Measurements from ENCODE around the gene ZNF665. TPM values are rescaled to one million over a fixed set of nuclear protein-coding genes. Genes with fewer than 3 reads are reported as not detected.
"Not testable (repeated sequence)": the region's sequence is repeated elsewhere in the genome, so short reads cannot be mapped to it uniquely, and the experiment has no call there.

ZNF665 gene
- total RNA-seq, 1 donor from 2014 or later: 4.4 TPM

- no peak for FAIRE-seq
- Histone ChIP-seq H4K20me1 (ENCODE audit: insufficient read depth, low read length) (no peaks in the 10 kb centered on the region), H3K27me3 (ENCODE audit: insufficient read depth, low read length) (no peaks in the 10 kb centered on the region), H3K9ac (ENCODE audit: low read length) (peak overlapping the region; percentile 46), H3K4me2 (ENCODE audit: low read length) (peak overlapping the region; percentile 83), H3K4me1 (ENCODE audit: insufficient read depth, low read length) (no peaks in the 10 kb centered on the region), H3K4me3 (ENCODE audit: insufficient read depth, low read depth, low read length) (peak overlapping the region; percentile 58), H3K27ac (ENCODE audit: low read depth, low read length) (no peak overlapping the region), H3K9me3 (ENCODE audit: insufficient read depth, low read depth, low read length) (no peaks in the 10 kb centered on the region), H2AFZ (ENCODE audit: low read depth, low read length) (peak overlapping the region; percentile 79), H3K36me3 (ENCODE audit: insufficient read depth, low read length) (no peaks in the 10 kb centered on the region), H3K79me2 (ENCODE audit: insufficient read depth, low read length) (no peaks in the 10 kb centered on the region)
- H3K27me3 Mint-ChIP-seq (ENCODE audit: low read depth, unreplicated experiment): no peaks in the 10 kb centered on the region
- H3K4me3 Mint-ChIP-seq (ENCODE audit: unreplicated experiment): peak overlapping the region; percentile 90
- H3K4me1 Mint-ChIP-seq (ENCODE audit: low read depth, unreplicated experiment): peaks cover 9% of the 10 kb centered on the region
- no peak for TF ChIP-seq EZH2 (IDR thresholded peaks at IDR 0.05; ENCODE audit: insufficient read depth, low read length)
- TF ChIP-seq, protein P1, sequence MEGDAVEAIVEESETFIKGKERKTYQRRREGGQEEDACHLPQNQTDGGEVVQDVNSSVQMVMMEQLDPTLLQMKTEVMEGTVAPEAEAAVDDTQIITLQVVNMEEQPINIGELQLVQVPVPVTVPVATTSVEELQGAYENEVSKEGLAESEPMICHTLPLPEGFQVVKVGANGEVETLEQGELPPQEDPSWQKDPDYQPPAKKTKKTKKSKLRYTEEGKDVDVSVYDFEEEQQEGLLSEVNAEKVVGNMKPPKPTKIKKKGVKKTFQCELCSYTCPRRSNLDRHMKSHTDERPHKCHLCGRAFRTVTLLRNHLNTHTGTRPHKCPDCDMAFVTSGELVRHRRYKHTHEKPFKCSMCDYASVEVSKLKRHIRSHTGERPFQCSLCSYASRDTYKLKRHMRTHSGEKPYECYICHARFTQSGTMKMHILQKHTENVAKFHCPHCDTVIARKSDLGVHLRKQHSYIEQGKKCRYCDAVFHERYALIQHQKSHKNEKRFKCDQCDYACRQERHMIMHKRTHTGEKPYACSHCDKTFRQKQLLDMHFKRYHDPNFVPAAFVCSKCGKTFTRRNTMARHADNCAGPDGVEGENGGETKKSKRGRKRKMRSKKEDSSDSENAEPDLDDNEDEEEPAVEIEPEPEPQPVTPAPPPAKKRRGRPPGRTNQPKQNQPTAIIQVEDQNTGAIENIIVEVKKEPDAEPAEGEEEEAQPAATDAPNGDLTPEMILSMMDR (IDR thresholded peaks at IDR 0.05; ENCODE audit: insufficient read depth, low read depth, low read length): no peak
- peaks cover 8% of the 10 kb centered on the region for H3K9me3 Mint-ChIP-seq (ENCODE audit: unreplicated experiment)
- H3K27ac Mint-ChIP-seq (ENCODE audit: unreplicated experiment): no peak overlapping the region
- H3K36me3 Mint-ChIP-seq (ENCODE audit: low read depth, unreplicated experiment): peaks cover 8% of the 10 kb centered on the region
- no peak for DNase-seq (ENCODE audit: low read depth)
Measured at GRCh38 chr19:53131727-53132126, 61.4 kb downstream of the ZNF665 start.

DNA sequence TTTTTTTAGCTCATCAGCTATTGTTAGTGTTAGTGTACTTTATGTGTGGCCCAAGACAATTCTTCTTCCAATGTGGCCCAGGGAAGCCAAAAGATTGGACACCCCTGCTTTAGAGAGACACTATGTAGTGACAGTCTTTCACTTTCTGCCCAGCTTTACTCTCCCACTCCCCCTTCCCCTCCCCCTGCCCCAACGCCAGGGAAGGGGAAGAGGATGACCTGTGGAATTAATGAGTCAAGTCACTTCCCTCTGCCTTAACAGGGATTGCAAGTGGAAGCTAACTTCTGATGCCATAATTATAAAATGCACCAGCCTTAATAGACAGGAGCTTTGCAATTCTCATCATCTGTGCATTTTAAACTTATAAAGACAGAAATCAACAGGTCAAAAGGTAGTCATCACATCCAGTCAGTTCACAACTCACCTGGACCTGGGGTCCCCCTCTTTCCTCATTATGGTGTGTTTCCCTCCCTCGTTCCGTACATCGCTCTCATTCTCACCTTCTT is 62.0 kb downstream of the ZNF665 start:
- no peak for TF ChIP-seq EZH2 (IDR thresholded peaks at IDR 0.05; ENCODE audit: insufficient read depth, low read length)
- TF ChIP-seq, protein P1 (IDR thresholded peaks at IDR 0.05; ENCODE audit: insufficient read depth, low read depth, low read length): no peak
- H3K4me1 Mint-ChIP-seq (ENCODE audit: low read depth, unreplicated experiment): peaks cover 9% of the 10 kb centered on the region
- H3K27me3 ChIP-seq (ENCODE audit: insufficient read depth, low read length): no peaks in the 10 kb centered on the region
- no peaks in the 10 kb centered on the region for H3K36me3 ChIP-seq (ENCODE audit: insufficient read depth, low read length)
- H3K4me3 Mint-ChIP-seq (ENCODE audit: unreplicated experiment): peak overlapping the region; percentile 90
- H3K4me2 ChIP-seq (ENCODE audit: low read length): no peak overlapping the region
- no peaks in the 10 kb centered on the region for H4K20me1 ChIP-seq (ENCODE audit: insufficient read depth, low read length)
- H3K79me2 ChIP-seq (ENCODE audit: insufficient read depth, low read length): no peaks in the 10 kb centered on the region
- H3K9me3 ChIP-seq (ENCODE audit: insufficient read depth, low read depth, low read length): no peaks in the 10 kb centered on the region
- no peak overlapping the region for H3K9ac ChIP-seq (ENCODE audit: low read length)
- no peak overlapping the region for H3K27ac ChIP-seq (ENCODE audit: low read depth, low read length)
- H2AFZ ChIP-seq (ENCODE audit: low read depth, low read length): no peak overlapping the region
- peaks cover 8% of the 10 kb centered on the region for H3K9me3 Mint-ChIP-seq (ENCODE audit: unreplicated experiment)
- no peaks in the 10 kb centered on the region for H3K4me1 ChIP-seq (ENCODE audit: insufficient read depth, low read length)
- no peak overlapping the region for H3K4me3 ChIP-seq (ENCODE audit: insufficient read depth, low read depth, low read length)
- FAIRE-seq (no peak), DNase-seq (ENCODE audit: low read depth) (no peak)
- H3K27me3 Mint-ChIP-seq (ENCODE audit: low read depth, unreplicated experiment): no peaks in the 10 kb centered on the region
- no peak overlapping the region for H3K27ac Mint-ChIP-seq (ENCODE audit: unreplicated experiment)
- H3K36me3 Mint-ChIP-seq (ENCODE audit: low read depth, unreplicated experiment): peaks cover 7% of the 10 kb centered on the region

- no peak overlapping the region for H3K4me2 ChIP-seq (ENCODE audit: low read length)
- no peaks in the 10 kb centered on the region for H4K20me1 ChIP-seq (ENCODE audit: insufficient read depth, low read length)
- H3K9me3 Mint-ChIP-seq (ENCODE audit: unreplicated experiment): peaks cover 8% of the 10 kb centered on the region
- H3K4me1 Mint-ChIP-seq (ENCODE audit: low read depth, unreplicated experiment): peaks cover 9% of the 10 kb centered on the region
- H3K9ac ChIP-seq (ENCODE audit: low read length): no peak overlapping the region
- H3K27me3 ChIP-seq (ENCODE audit: insufficient read depth, low read length): no peaks in the 10 kb centered on the region
- H3K27ac Mint-ChIP-seq (ENCODE audit: unreplicated experiment): no peak overlapping the region
- no peak for TF ChIP-seq EZH2 (IDR thresholded peaks at IDR 0.05; ENCODE audit: insufficient read depth, low read length)
- TF ChIP-seq, protein P1 (IDR thresholded peaks at IDR 0.05; ENCODE audit: insufficient read depth, low read depth, low read length): no peak
- no peaks in the 10 kb centered on the region for H3K79me2 ChIP-seq (ENCODE audit: insufficient read depth, low read length)
- peaks cover 10% of the 10 kb centered on the region for H3K36me3 Mint-ChIP-seq (ENCODE audit: low read depth, unreplicated experiment)
- no peaks in the 10 kb centered on the region for H3K27me3 Mint-ChIP-seq (ENCODE audit: low read depth, unreplicated experiment)
- no peaks in the 10 kb centered on the region for H3K4me1 ChIP-seq (ENCODE audit: insufficient read depth, low read length)
- no peaks in the 10 kb centered on the region for H3K9me3 ChIP-seq (ENCODE audit: insufficient read depth, low read depth, low read length)
- no peak overlapping the region for H3K4me3 ChIP-seq (ENCODE audit: insufficient read depth, low read depth, low read length)
- FAIRE-seq: no peak
- H3K36me3 ChIP-seq (ENCODE audit: insufficient read depth, low read length): no peaks in the 10 kb centered on the region
- no peak overlapping the region for H3K27ac ChIP-seq (ENCODE audit: low read depth, low read length)
- no peak for DNase-seq (ENCODE audit: low read depth)
- H2AFZ ChIP-seq (ENCODE audit: low read depth, low read length): no peak overlapping the region
- no peak overlapping the region for H3K4me3 Mint-ChIP-seq (ENCODE audit: unreplicated experiment)
Measured at GRCh38 chr19:53130506-53130905, 62.7 kb downstream of the ZNF665 start.

DNA sequence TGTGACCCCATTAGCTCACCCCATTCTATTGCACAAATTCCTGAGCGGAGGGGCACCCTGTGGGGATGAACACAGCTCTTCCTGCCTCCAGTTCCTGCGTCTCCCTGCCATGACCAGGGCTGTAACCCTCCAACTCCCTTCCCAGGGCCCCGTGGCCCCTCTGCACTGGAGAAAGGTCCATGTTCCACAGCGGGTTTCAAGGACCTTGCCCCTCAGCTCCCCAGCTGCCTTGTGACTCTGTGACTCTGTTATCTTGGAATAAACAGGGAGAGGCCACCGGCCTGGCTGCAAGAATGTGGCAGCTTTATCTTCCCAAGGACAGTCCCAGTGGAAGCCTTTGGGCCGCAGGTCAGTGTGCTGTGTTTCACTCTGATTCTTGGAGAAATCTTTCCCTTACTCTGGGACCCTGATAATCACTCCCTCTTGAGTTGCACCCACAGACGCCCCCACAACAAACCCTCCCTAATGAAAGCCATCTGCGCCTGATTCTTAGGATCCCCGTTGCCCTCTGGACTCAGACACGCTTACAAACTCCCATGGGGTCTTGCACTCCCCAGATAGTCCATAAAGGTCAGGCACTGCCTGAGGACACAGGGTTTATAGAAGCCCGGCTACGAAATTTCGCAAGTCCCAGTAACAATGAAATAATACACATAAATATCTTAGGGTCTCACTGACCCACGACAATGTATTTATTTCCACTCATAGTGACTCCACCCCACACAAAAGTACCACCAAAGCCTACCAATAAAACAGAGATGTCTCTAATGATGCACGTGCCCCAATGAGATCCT is 66.2 kb downstream of the ZNF665 start:
- H3K4me2 ChIP-seq (ENCODE audit: low read length); H4K20me1 ChIP-seq (ENCODE audit: insufficient read depth, low read length); H3K36me3 ChIP-seq (ENCODE audit: insufficient read depth, low read length); H2AFZ ChIP-seq (ENCODE audit: low read depth, low read length); H3K9ac ChIP-seq (ENCODE audit: low read length); H3K27me3 Mint-ChIP-seq (ENCODE audit: low read depth, unreplicated experiment); H3K27ac Mint-ChIP-seq (ENCODE audit: unreplicated experiment); H3K4me1 Mint-ChIP-seq (ENCODE audit: low read depth, unreplicated experiment); H3K27me3 ChIP-seq (ENCODE audit: insufficient read depth, low read length); FAIRE-seq; H3K9me3 Mint-ChIP-seq (ENCODE audit: unreplicated experiment); DNase-seq (ENCODE audit: low read depth); H3K4me1 ChIP-seq (ENCODE audit: insufficient read depth, low read length); H3K4me3 Mint-ChIP-seq (ENCODE audit: unreplicated experiment); H3K27ac ChIP-seq (ENCODE audit: low read depth, low read length); H3K9me3 ChIP-seq (ENCODE audit: insufficient read depth, low read depth, low read length); H3K79me2 ChIP-seq (ENCODE audit: insufficient read depth, low read length); H3K4me3 ChIP-seq (ENCODE audit: insufficient read depth, low read depth, low read length): not testable (repeated sequence)
- peaks cover 25% of the 10 kb centered on the region for H3K36me3 Mint-ChIP-seq (ENCODE audit: low read depth, unreplicated experiment)
